ENCODE data around the gene GRAP2.

The GRAP2 gene

GRCh38 chr22:40000171-40000570, 99.3 kb downstream of the GRAP2 start:
- H3F3A ChIP-seq (ENCODE audit: insufficient read depth, low read length) = no peaks in the 10 kb centered on the region
- H3K79me2 ChIP-seq (ENCODE audit: low read length) = no peaks in the 10 kb centered on the region

GRCh38 chr22:40001106-40001505, 100.2 kb downstream of the GRAP2 start:
- Histone ChIP-seq H3K36me3 (replicated peaks; ENCODE audit: insufficient read depth, low read length) (no peaks in the 10 kb centered on the region), H3K4me3 (ENCODE audit: low read length) (no peak overlapping the region), H3K4me2 (ENCODE audit: low read depth, low read length) (no peak overlapping the region), H3K9me2 (replicated peaks; ENCODE audit: insufficient read depth, low read length) (no peaks in the 10 kb centered on the region), H3K27ac (ENCODE audit: low read length) (no peak overlapping the region), H3K27me3 (replicated peaks; ENCODE audit: insufficient read depth, low read length) (0 out of 2 replicates have a peak, but pooled peaks cover 3% of the 10 kb centered on the region), H3K9ac (ENCODE audit: low read length) (no peak overlapping the region), H2AFZ (ENCODE audit: low read length) (no peak overlapping the region), H3K4me1 (ENCODE audit: low read length) (no peaks in the 10 kb centered on the region), H3K9me3 (replicated peaks; ENCODE audit: insufficient read depth, low read length) (no peaks in the 10 kb centered on the region), H4K20me1 (ENCODE audit: insufficient read depth, low read length) (no peaks in the 10 kb centered on the region), H3F3A (ENCODE audit: insufficient read depth, low read length) (no peaks in the 10 kb centered on the region), H3K79me2 (ENCODE audit: low read length) (no peaks in the 10 kb centered on the region)
- TF ChIP-seq CTCF (IDR thresholded peaks at IDR 0.05; ENCODE audit: low read length) (no peak), EZH2 (optimal IDR thresholded peaks at IDR 0.05; ENCODE audit: low read depth, low read length) (no peak), EZH2phosphoT487 (IDR thresholded peaks at IDR 0.05; ENCODE audit: low read length) (no peak)
- no peak for DNase-seq

More at GRCh38 chr22:40000171-40000570, 99.3 kb downstream of the GRAP2 start:
- Histone ChIP-seq H3K27me3 (replicated peaks; ENCODE audit: insufficient read depth, low read length) (0 out of 2 replicates have a peak, but pooled peaks cover 3% of the 10 kb centered on the region), H3K4me2 (ENCODE audit: low read depth, low read length) (no peak overlapping the region), H3K4me1 (ENCODE audit: low read length) (no peaks in the 10 kb centered on the region), H4K20me1 (ENCODE audit: insufficient read depth, low read length) (no peaks in the 10 kb centered on the region), H3K4me3 (ENCODE audit: low read length) (no peak overlapping the region), H3K36me3 (replicated peaks; ENCODE audit: insufficient read depth, low read length) (no peaks in the 10 kb centered on the region), H3K27ac (ENCODE audit: low read length) (no peak overlapping the region), H3K9me2 (replicated peaks; ENCODE audit: insufficient read depth, low read length) (no peaks in the 10 kb centered on the region), H2AFZ (ENCODE audit: low read length) (no peak overlapping the region), H3K9me3 (replicated peaks; ENCODE audit: insufficient read depth, low read length) (no peaks in the 10 kb centered on the region), H3K9ac (ENCODE audit: low read length) (no peak overlapping the region)
- DNase-seq = no peak
- TF ChIP-seq CTCF (IDR thresholded peaks at IDR 0.05; ENCODE audit: low read length) (no peak), EZH2phosphoT487 (IDR thresholded peaks at IDR 0.05; ENCODE audit: low read length) (no peak), EZH2 (optimal IDR thresholded peaks at IDR 0.05; ENCODE audit: low read depth, low read length) (no peak)

- H3K9me3 ChIP-seq (replicated peaks; ENCODE audit: insufficient read depth, low read length) = no peaks in the 10 kb centered on the region
- no peak overlapping the region for H2AFZ ChIP-seq (ENCODE audit: low read length)
- no peak overlapping the region for H3K4me3 ChIP-seq (ENCODE audit: low read length)
- no peaks in the 10 kb centered on the region for H3K4me1 ChIP-seq (ENCODE audit: low read length)
- H3K79me2 ChIP-seq (ENCODE audit: low read length) = no peaks in the 10 kb centered on the region
- no peaks in the 10 kb centered on the region for H4K20me1 ChIP-seq (ENCODE audit: insufficient read depth, low read length)
- 0 out of 2 replicates have a peak, but pooled peaks cover 3% of the 10 kb centered on the region for H3K27me3 ChIP-seq (replicated peaks; ENCODE audit: insufficient read depth, low read length)
- TF ChIP-seq EZH2phosphoT487 (IDR thresholded peaks at IDR 0.05; ENCODE audit: low read length) = no peak
- TF ChIP-seq CTCF (IDR thresholded peaks at IDR 0.05; ENCODE audit: low read length) = no peak
- no peak for TF ChIP-seq EZH2 (optimal IDR thresholded peaks at IDR 0.05; ENCODE audit: low read depth, low read length)
- DNase-seq = no peak
- no peaks in the 10 kb centered on the region for H3K9me2 ChIP-seq (replicated peaks; ENCODE audit: insufficient read depth, low read length)
- H3K27ac ChIP-seq (ENCODE audit: low read length) = no peak overlapping the region
- no peak overlapping the region for H3K4me2 ChIP-seq (ENCODE audit: low read depth, low read length)
- no peak overlapping the region for H3K9ac ChIP-seq (ENCODE audit: low read length)
- H3K36me3 ChIP-seq (replicated peaks; ENCODE audit: insufficient read depth, low read length) = no peaks in the 10 kb centered on the region
- H3F3A ChIP-seq (ENCODE audit: insufficient read depth, low read length) = no peaks in the 10 kb centered on the region
Observed at GRCh38 chr22:40001800-40002577, 101.1 kb downstream of the GRAP2 start.
